Mesendoderm (in vitro differentiated cells): ENCODE measurements around the gene CABP4.

Source experiments
- DNase-seq: peaks from one replicate; pipeline ENCODE4 v3.0.0; 2013
- H2AK5ac ChIP-seq: 2 replicates; pipeline ENCODE4 v1.6.1; 2013; ENCODE audit warnings: low read length, inconsistent platforms
- H2BK120ac ChIP-seq: 2 replicates; pipeline ENCODE4 v1.6.1; 2013; ENCODE audit warnings: low read depth, mild to moderate bottlenecking, low read length, moderate library complexity, mixed read lengths
- H2BK15ac ChIP-seq: replicated peaks from 2 replicates; pipeline ENCODE4 v1.6.1; 2013; ENCODE audit warnings: low read depth, mild to moderate bottlenecking, moderate library complexity
- H2BK5ac ChIP-seq: 2 replicates; pipeline ENCODE4 v1.6.1; 2013; ENCODE audit warnings: low read length, inconsistent platforms
- H3K18ac ChIP-seq: 2 replicates; pipeline ENCODE4 v1.6.1; 2013; ENCODE audit warnings: mild to moderate bottlenecking, low read length, mixed read lengths
- H3K23ac ChIP-seq: one replicate; pipeline ENCODE4 v1.6.1; 2013; ENCODE audit warnings: low read length
- H3K27ac ChIP-seq: 2 replicates; pipeline ENCODE4 v1.5.1; 2013; ENCODE audit warnings: low read depth, mild to moderate bottlenecking, inconsistent platforms, low read length, moderate library complexity
- H3K27me3 ChIP-seq: 2 replicates; pipeline ENCODE4 v1.6.1; 2013; ENCODE audit warnings: low read length, control low read depth, mild to moderate bottlenecking, inconsistent platforms; ENCODE audit not compliant: insufficient read depth, poor library complexity
- H3K36me3 ChIP-seq: 2 replicates; pipeline ENCODE4 v1.6.1; 2013; ENCODE audit warnings: low read length, inconsistent platforms; ENCODE audit not compliant: control insufficient read depth, insufficient read depth
- H3K4ac ChIP-seq: one replicate; pipeline ENCODE4 v1.6.1; 2013; ENCODE audit warnings: low read depth, mild to moderate bottlenecking, low read length, moderate library complexity
- H3K4me1 ChIP-seq: 2 replicates; pipeline ENCODE4 v1.6.1; 2013; ENCODE audit warnings: low read depth, low read length, inconsistent platforms; ENCODE audit not compliant: control insufficient read depth
- H3K4me2 ChIP-seq: 2 replicates; pipeline ENCODE4 v1.6.1; 2013; ENCODE audit warnings: low read length
- H3K4me3 ChIP-seq: 2 replicates; pipeline ENCODE4 v1.5.1; 2013; ENCODE audit warnings: mild to moderate bottlenecking, low read length
- H3K56ac ChIP-seq: one replicate; pipeline ENCODE4 v1.6.1; 2013; ENCODE audit warnings: low read length
- H3K79me1 ChIP-seq: 2 replicates; pipeline ENCODE4 v1.6.1; 2013; ENCODE audit warnings: low read length, inconsistent platforms
- H3K79me2 ChIP-seq: 2 replicates; pipeline ENCODE4 v1.6.1; 2013; ENCODE audit warnings: mild to moderate bottlenecking, low read length; ENCODE audit not compliant: control insufficient read depth, insufficient read depth
- H3K9ac ChIP-seq: 2 replicates; pipeline ENCODE4 v1.6.1; 2013; ENCODE audit warnings: low read length, inconsistent platforms
- H4K5ac ChIP-seq: one replicate; pipeline ENCODE4 v1.6.1; 2013; ENCODE audit warnings: low read length
- H4K8ac ChIP-seq: one replicate; pipeline ENCODE4 v1.6.1; 2013; ENCODE audit warnings: low read depth, mild to moderate bottlenecking, control low read depth, low read length, moderate library complexity
- WGBS: extraction: QIAGEN DNeasy Blood & Tissue Kit; methylation state at CpG from one replicate; pipeline ENCODE4 v1.1.7; 2013; ENCODE audit warnings: low lambda C conversion rate, missing lambda C conversion rate; ENCODE audit not compliant: insufficient coverage; ENCODE audit errors: extremely low coverage; 5-methylcytosine and 5-hydroxymethylcytosine counted together

Gene CABP4

GRCh38 chr11:67437082-67437808 lies 17.9 kb upstream of the CABP4 start, which contains the start of gene PTPRCAP:
Gene PTPRCAP, minus strand, starts transcription at chr11:67437682. Its CDS starts 63 bp downstream, at chr11:67437619.
- H3K23ac ChIP-seq, result no peak within 1 kb of the TSS
- no CpG with 5 or more reads among the region's 26 CpGs for WGBS
- H3K27ac ChIP-seq, result peak within 1 kb of the TSS; percentile 75
- peak within 1 kb of the TSS; percentile 20 for H3K4ac ChIP-seq
- H4K5ac ChIP-seq, result no peak within 1 kb of the TSS
- no peak within 1 kb of the TSS for H2AK5ac ChIP-seq
- H3K9ac ChIP-seq, result peak within 1 kb of the TSS; percentile 47
- no peaks in the 10 kb centered on the region for H3K79me2 ChIP-seq
- no peak within 1 kb of the TSS for H2BK120ac ChIP-seq
- no peak within 1 kb of the TSS for H3K4me2 ChIP-seq
- H2BK5ac ChIP-seq, result peak within 1 kb of the TSS; percentile 6
- peak; percentile 71 for DNase-seq
- no peak within 1 kb of the TSS for H2BK15ac ChIP-seq
- H3K36me3 ChIP-seq, result peaks cover 2% of the 10 kb centered on the region
- peak within 1 kb of the TSS; percentile 77 for H3K56ac ChIP-seq
- no peak within 1 kb of the TSS for H3K4me3 ChIP-seq
- H3K79me1 ChIP-seq, result no peaks in the 10 kb centered on the region
- H3K27me3 ChIP-seq, result no peaks in the 10 kb centered on the region
- peak within 1 kb of the TSS; percentile 29 for H3K18ac ChIP-seq
- peaks cover 2% of the 10 kb centered on the region for H3K4me1 ChIP-seq
- H4K8ac ChIP-seq, result no peak within 1 kb of the TSS

GRCh38 chr11:67437809-67438157 lies 17.4 kb upstream of the CABP4 start:
- Histone ChIP-seq H2BK5ac (no peak overlapping the region), H3K4me1 (peaks cover 2% of the 10 kb centered on the region), H3K18ac (peak overlapping the region; percentile 10), H3K4ac (no peak overlapping the region), H3K9ac (peak overlapping the region; percentile 47), H3K79me1 (no peaks in the 10 kb centered on the region), H3K27me3 (no peaks in the 10 kb centered on the region), H2AK5ac (no peak overlapping the region), H3K23ac (no peak overlapping the region), H4K8ac (no peak overlapping the region), H3K79me2 (no peaks in the 10 kb centered on the region), H2BK120ac (no peak overlapping the region), H2BK15ac (no peak overlapping the region), H4K5ac (no peak overlapping the region), H3K56ac (peak overlapping the region; percentile 58), H3K36me3 (peaks cover 2% of the 10 kb centered on the region), H3K4me2 (no peak overlapping the region), H3K27ac (peak overlapping the region; percentile 75), H3K4me3 (no peak overlapping the region)
- DNase-seq, result no peak
- no CpG with 5 or more reads among the region's 3 CpGs for WGBS

GRCh38 chr11:67438158-67438902 lies 16.8 kb upstream of the CABP4 start:
- Histone ChIP-seq H3K79me2 (no peaks in the 10 kb centered on the region), H3K79me1 (no peaks in the 10 kb centered on the region), H4K8ac (no peak overlapping the region), H3K27me3 (no peaks in the 10 kb centered on the region), H2BK120ac (no peak overlapping the region), H3K56ac (no peak overlapping the region), H3K4me3 (no peak overlapping the region), H4K5ac (no peak overlapping the region), H3K4ac (no peak overlapping the region), H3K9ac (no peak overlapping the region), H2AK5ac (no peak overlapping the region), H3K23ac (no peak overlapping the region), H3K36me3 (peaks cover 2% of the 10 kb centered on the region), H3K4me2 (no peak overlapping the region), H3K4me1 (peaks cover 2% of the 10 kb centered on the region), H3K27ac (peak overlapping the region; percentile 12), H3K18ac (no peak overlapping the region), H2BK15ac (no peak overlapping the region), H2BK5ac (no peak overlapping the region)
- WGBS, result no CpG with 5 or more reads among the region's 41 CpGs
- DNase-seq, result no peak

GRCh38 chr11:67439321-67440228 lies 15.6 kb upstream of the CABP4 start:
- Histone ChIP-seq H2AK5ac (no peak overlapping the region), H2BK15ac (no peak overlapping the region), H3K56ac (no peak overlapping the region), H3K23ac (no peak overlapping the region), H4K8ac (no peak overlapping the region), H2BK5ac (no peak overlapping the region), H3K4me3 (no peak overlapping the region), H3K27ac (no peak overlapping the region), H3K79me1 (no peaks in the 10 kb centered on the region), H3K4me1 (peaks cover 2% of the 10 kb centered on the region), H4K5ac (no peak overlapping the region), H3K27me3 (no peaks in the 10 kb centered on the region), H3K4me2 (no peak overlapping the region), H2BK120ac (no peak overlapping the region), H3K79me2 (no peaks in the 10 kb centered on the region), H3K36me3 (no peaks in the 10 kb centered on the region), H3K9ac (no peak overlapping the region), H3K18ac (no peak overlapping the region), H3K4ac (no peak overlapping the region)
- WGBS, result no CpG with 5 or more reads among the region's 31 CpGs
- peak; percentile 62 for DNase-seq

GRCh38 chr11:67440229-67441097 lies 14.7 kb upstream of the CABP4 start:
- Histone ChIP-seq H2BK5ac (no peak overlapping the region), H3K4ac (no peak overlapping the region), H3K9ac (no peak overlapping the region), H3K27me3 (no peaks in the 10 kb centered on the region), H2BK15ac (no peak overlapping the region), H3K27ac (no peak overlapping the region), H3K79me2 (no peaks in the 10 kb centered on the region), H3K4me1 (peaks cover 2% of the 10 kb centered on the region), H3K18ac (no peak overlapping the region), H4K5ac (no peak overlapping the region), H3K36me3 (no peaks in the 10 kb centered on the region), H2AK5ac (no peak overlapping the region), H3K79me1 (no peaks in the 10 kb centered on the region), H3K56ac (no peak overlapping the region), H2BK120ac (no peak overlapping the region), H3K4me2 (no peak overlapping the region), H4K8ac (no peak overlapping the region), H3K4me3 (no peak overlapping the region), H3K23ac (no peak overlapping the region)
- no CpG with 5 or more reads among the region's 17 CpGs for WGBS
- DNase-seq, result no peak
